Stimulated activated CD8-positive, alpha-beta memory T cell treated with anti-CD3 and anti-CD28 coated beads, Interleukin-4, amount 100 ng/mL, for 4 hours (primary cell): ENCODE measurements around the gene OR51G1.
"Not testable (repeated sequence)": the region's sequence is repeated elsewhere in the genome, so short reads cannot be mapped to it uniquely, and the experiment has no call there.

Experiments used
- DNase-seq, 2 donors: peaks; one replicate each; pipeline ENCODE4 v3.0.0-alpha.2; 2020; ENCODE audit warnings: low read depth in 2 of 2, low spot score in 1 of 2

OR51G1 gene

GRCh38 chr11:4924239-4924638 is at the start of gene OR51G1:
OR51G1 (minus strand) TSS chr11:4924339; CDS start chr11:4924339, 0 bp downstream.
- DNase-seq, result no peak

DNA sequence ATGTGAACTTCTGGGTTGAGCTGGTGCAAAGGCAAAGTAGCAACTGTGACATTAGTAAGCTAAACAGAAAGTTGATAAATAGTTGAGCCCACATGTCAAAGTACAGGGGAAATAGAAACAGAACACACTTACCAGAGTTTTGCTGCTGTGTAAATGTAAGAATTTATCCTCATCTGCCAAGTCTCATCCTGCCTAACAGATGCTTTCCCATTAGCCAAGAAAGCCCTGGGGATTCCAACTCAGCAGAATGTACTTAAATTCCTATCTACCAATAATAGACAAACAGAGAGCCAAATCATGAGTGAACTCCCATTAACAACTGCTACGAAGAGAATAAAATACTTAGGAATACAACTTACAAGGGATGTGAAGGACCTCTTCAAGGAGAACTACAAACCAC is 38.7 kb upstream of the OR51G1 start:
- no peak for DNase-seq

DNA sequence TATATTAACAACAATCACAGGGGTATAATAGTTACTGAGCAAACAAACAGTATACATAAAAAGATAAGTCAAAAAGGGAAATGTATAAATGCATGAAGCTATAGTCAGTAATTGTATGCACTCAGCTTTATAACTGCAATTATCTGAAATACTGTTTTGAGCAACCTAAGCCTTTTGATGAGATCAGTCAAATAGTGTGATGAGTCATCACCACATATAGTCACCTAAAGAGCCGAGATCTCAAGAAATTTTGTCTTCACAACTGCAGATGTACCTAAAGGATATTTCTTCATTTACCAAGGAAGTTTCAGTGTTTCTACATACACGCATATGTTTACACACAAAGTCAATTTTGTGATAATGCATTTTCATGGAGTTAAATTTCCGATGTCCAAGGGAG is 36.7 kb upstream of the OR51G1 start:
- DNase-seq, result no peak

- no peak for DNase-seq
Measured at GRCh38 chr11:4957396-4957795, 33.3 kb upstream of the OR51G1 start.

GRCh38 chr11:4955613-4956012 is 31.5 kb upstream of the OR51G1 start, which contains the start of gene OR51A2:
OR51A2 (minus strand) TSS chr11:4955713; CDS start chr11:4955713, 0 bp downstream.
- not testable (repeated sequence) for DNase-seq

DNA sequence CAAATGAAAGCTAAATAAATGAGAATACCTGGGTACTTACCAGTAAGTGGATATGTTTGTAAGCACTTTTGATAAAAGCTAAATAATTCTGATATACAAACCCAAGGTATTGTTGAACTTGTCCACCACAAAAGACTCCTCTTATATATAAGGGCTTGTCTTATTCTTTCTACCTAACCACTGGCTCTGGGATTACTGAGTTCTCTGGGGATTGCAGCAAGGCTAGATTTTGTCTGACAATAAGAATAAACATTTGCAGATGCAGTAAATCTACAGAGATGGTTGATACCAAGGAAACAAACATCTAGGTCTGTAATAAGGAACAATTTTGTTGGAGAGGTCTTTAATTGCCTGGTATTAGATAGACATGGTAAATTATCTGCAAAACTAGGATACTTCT is 23.4 kb upstream of the OR51G1 start, which contains the start of gene OR51A4:
OR51A4 (minus strand) TSS at position 101 of the 400 bp plus-strand sequence. CDS start 505 bp downstream, outside the sequence.
- no peak for DNase-seq

DNA sequence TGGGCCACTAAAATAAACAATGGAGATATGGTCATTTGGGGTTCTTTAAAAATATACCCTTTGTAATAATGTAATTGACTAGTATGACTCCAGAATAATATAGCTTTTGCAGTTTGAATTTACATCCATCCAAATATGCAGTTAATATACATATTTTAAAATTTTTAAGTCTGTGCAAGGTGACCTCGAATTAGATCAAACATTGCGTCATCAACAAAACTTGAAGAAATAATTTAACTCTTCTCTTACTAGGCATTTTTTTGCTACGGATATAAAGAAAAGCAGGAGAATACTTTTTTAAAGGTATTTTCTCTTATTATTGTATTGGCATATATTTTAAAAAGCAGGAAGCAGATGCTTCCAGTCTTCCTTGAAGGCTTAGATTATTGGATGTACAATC is 12.6 kb upstream of the OR51G1 start:
- no peak for DNase-seq

DNA sequence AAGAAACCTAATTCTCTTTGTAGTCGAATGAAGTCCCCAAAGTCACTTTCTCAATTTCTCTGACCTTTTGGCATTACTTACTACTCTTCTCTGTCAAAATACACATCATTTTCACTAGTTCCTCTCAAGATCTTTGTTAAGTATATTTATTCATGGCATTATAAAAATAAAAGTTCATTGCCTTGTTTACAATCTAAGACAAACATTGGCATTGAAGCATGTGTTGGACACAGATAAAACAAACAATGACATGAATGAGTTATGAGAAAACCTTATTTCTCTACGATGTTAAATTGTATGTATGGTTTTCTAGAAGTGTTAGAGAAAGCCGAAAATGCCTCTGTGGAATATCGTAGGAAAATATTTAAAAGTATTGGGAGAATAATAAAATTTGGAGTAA is 8.6 kb upstream of the OR51G1 start:
- no peak for DNase-seq

- no peak for DNase-seq
Measured at GRCh38 chr11:4926608-4927007, 2.5 kb upstream of the OR51G1 start.

- no peak for DNase-seq
Measured at GRCh38 chr11:4922304-4922703, 1.8 kb downstream of the OR51G1 start.

GRCh38 chr11:4921796-4922195 is 2.3 kb downstream of the OR51G1 start:
- DNase-seq, result no peak

DNA sequence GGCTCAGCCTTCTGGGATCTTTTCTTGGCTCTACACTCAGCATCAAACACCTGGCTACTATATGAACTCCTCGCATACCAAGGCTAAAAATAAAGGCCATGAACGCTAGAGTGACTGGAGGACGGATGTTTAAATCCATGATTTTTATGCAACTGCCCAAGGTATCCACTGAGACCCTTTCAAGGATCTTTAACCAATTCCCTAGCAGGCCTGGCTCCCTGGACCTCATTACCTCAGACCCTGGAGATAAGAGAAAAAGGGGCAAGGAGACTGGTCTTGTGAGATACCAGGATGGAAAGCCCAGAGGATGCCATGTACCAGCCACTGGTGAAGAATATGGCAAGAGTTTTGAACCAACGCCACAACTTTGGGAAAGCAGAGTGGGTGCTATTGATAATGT is 4.9 kb downstream of the OR51G1 start, which contains the start of gene OR51G2:
OR51G2 (minus strand) TSS at position 101 of the 400 bp plus-strand sequence. CDS start 3,687 bp downstream, outside the sequence.
- DNase-seq, result no peak

GRCh38 chr11:4916581-4916980 is 7.6 kb downstream of the OR51G1 start:
- no peak for DNase-seq

GRCh38 chr11:4903484-4903883 is 20.7 kb downstream of the OR51G1 start, which contains the start of gene OR51A7:
OR51A7 (plus strand) TSS chr11:4903783; CDS start chr11:4907370, 3,587 bp downstream.
- no peak for DNase-seq

DNA sequence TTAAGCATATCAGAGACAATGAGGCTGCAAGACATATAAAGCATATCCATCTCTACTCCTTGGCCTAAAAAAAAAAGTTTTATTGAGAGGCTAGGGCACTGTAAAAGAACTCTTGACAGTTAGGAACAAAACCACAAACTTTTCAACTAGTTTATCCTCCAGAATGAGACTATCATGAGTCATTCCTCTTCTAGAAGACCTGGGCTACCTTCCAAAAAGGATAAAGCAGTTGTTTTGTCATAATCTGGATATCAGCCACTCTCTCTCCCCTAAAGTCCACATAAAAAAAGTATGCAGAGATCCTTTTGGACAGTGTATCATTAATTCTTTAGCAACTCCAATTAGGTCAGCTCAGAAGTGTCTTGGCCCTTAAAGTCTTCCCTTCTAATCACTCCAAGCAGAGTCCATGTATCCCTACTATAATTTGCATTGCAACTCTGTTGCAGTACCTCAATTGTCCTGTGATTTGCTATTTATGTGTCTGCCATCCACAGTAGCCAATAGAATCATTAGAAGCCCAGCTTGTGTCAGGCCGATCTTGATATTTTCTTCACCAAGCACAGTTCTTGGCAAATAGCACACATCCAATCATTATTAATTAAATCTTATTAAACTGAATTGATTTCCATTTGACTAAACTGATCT is 32.0 kb downstream of the OR51G1 start:
- no peak for DNase-seq

GRCh38 chr11:4890279-4890678 is 33.9 kb downstream of the OR51G1 start:
- DNase-seq, result no peak

GRCh38 chr11:4887591-4887990 is 36.5 kb downstream of the OR51G1 start:
- no peak for DNase-seq

GRCh38 chr11:4886186-4886585 is 38.0 kb downstream of the OR51G1 start:
- no peak for DNase-seq

DNA sequence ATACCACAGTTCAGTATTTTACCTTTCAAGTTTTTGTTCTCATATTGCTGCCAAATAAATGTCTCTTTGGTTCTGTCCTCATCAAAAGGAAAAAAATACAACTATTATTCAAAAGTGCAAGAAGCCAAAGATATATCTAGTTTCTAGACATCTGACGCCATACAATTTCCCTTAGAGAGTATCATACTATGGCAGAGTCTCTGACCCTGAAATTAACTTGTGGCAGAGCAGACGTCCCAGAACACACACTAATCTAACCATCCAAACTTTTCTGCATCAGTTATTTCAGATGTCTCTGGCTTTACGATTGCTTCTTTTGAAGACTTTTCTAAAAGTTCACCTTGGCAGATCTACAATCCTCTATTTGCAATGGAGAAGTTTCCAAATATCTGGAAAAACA is 39.8 kb downstream of the OR51G1 start:
- no peak for DNase-seq

- no peak for DNase-seq
Measured at GRCh38 chr11:4882543-4882942, 41.6 kb downstream of the OR51G1 start.

DNA sequence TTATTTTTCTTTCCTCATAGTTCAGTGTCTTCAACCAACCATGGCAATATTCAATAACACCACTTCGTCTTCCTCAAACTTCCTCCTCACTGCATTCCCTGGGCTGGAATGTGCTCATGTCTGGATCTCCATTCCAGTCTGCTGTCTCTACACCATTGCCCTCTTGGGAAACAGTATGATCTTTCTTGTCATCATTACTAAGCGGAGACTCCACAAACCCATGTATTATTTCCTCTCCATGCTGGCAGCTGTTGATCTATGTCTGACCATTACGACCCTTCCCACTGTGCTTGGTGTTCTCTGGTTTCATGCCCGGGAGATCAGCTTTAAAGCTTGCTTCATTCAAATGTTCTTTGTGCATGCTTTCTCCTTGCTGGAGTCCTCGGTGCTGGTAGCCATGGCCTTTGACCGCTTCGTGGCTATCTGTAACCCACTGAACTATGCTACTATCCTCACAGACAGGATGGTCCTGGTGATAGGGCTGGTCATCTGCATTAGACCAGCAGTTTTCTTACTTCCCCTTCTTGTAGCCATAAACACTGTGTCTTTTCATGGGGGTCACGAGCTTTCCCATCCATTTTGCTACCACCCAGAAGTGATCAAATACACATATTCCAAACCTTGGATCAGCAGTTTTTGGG is 42.2 kb downstream of the OR51G1 start, which contains the start of gene OR51T1:
OR51T1 (plus strand) TSS at position 41 of the 641 bp plus-strand sequence; CDS start at position 41, 0 bp downstream.
- DNase-seq, result no peak

DNA sequence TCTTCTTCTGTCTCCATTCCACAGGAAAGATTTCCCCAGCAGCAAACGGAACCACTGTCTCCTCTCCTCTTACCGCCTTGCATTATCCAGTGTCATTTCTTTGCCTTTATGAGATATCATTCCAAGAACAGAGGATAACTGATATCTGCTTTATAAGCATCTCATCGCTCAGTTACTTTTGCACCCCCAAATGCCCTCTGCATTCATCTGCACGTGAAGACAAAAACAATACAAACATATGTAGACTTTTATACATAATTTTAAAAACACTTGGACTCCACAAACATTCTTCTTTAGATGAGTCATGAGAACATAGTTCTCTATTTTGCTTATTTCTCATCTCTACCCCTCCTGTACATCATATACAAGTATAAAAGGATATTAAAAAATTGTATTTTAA is 43.0 kb downstream of the OR51G1 start:
- no peak for DNase-seq
